GM23338 (cell line): ENCODE data around the gene AMBP.

Source experiments
- CREB1 ChIP-seq: fragments of 250-450 bp; sonication (Bioruptor Pico); IDR thresholded peaks from 2 replicates; pipeline ENCODE4 v1.5.0; 2020; ENCODE audit warnings: low read depth, mild to moderate bottlenecking, moderate library complexity
- ETS1 ChIP-seq: IDR thresholded peaks from 2 replicates; pipeline ENCODE4 v1.6.1; 2016; ENCODE audit warnings: antibody characterized with exemption
- EZH2 ChIP-seq: fragments of 200-600 bp; sonication (generic); IDR thresholded peaks from one replicate; pipeline ENCODE4 v1.8.0; 2017; ENCODE audit warnings: antibody characterized with exemption, mild to moderate bottlenecking, low read depth; ENCODE audit not compliant: unreplicated experiment
- EZH2phosphoT487 ChIP-seq: fragments of 200-600 bp; sonication (generic); IDR thresholded peaks from one replicate; pipeline ENCODE4 v1.8.1; 2018; ENCODE audit warnings: antibody characterized with exemption; ENCODE audit not compliant: unreplicated experiment
- JUNB ChIP-seq: IDR thresholded peaks from one replicate; pipeline ENCODE4 v1.6.1; 2016; ENCODE audit warnings: antibody characterized with exemption; ENCODE audit not compliant: unreplicated experiment
- NANOG ChIP-seq: IDR thresholded peaks from 2 replicates; pipeline ENCODE4 v1.6.1; 2016; ENCODE audit warnings: antibody characterized with exemption, borderline replicate concordance
- POLR2AphosphoS5 ChIP-seq: IDR thresholded peaks from 2 replicates; pipeline ENCODE4 v1.6.1; 2016; ENCODE audit warnings: antibody characterized with exemption, low read depth
- STAT1 ChIP-seq: IDR thresholded peaks from one replicate; pipeline ENCODE4 v1.6.1; 2016; ENCODE audit warnings: antibody characterized with exemption; ENCODE audit not compliant: unreplicated experiment
- ZNF114 ChIP-seq: fragments of 250-450 bp; sonication (Bioruptor Pico); IDR thresholded peaks from 2 replicates; pipeline ENCODE4 v1.5.0; 2020; ENCODE audit warnings: mild to moderate bottlenecking, moderate library complexity
- ZNF331 ChIP-seq: fragments of 250-450 bp; sonication (Bioruptor Pico); IDR thresholded peaks from 2 replicates; pipeline ENCODE4 v1.5.0; 2020; ENCODE audit warnings: low read depth, mild to moderate bottlenecking, moderate library complexity
- ZNF462 ChIP-seq: fragments of 250-450 bp; sonication (Bioruptor Pico); IDR thresholded peaks from 2 replicates; pipeline ENCODE4 v1.5.0; 2020; ENCODE audit warnings: mild to moderate bottlenecking, moderate library complexity
- TF ChIP-seq, protein P1 (sequence below), 2 experiments: fragments of 200-600 bp in 1 of 2; sonication (generic) in 1 of 2; conservative IDR thresholded peaks; 2 replicates each; pipeline versions ENCODE4 v1.5.1 to v1.6.1; 2016 to 2017; ENCODE audit warnings: antibody characterized with exemption in 2 of 2, low read depth in 2 of 2, mild to moderate bottlenecking in 2 of 2, moderate library complexity in 1 of 2
- TF ChIP-seq, protein P2 (sequence below): IDR thresholded peaks from one replicate; pipeline ENCODE4 v1.6.1; 2018; ENCODE audit warnings: antibody characterized with exemption; ENCODE audit not compliant: unreplicated experiment

DNA sequence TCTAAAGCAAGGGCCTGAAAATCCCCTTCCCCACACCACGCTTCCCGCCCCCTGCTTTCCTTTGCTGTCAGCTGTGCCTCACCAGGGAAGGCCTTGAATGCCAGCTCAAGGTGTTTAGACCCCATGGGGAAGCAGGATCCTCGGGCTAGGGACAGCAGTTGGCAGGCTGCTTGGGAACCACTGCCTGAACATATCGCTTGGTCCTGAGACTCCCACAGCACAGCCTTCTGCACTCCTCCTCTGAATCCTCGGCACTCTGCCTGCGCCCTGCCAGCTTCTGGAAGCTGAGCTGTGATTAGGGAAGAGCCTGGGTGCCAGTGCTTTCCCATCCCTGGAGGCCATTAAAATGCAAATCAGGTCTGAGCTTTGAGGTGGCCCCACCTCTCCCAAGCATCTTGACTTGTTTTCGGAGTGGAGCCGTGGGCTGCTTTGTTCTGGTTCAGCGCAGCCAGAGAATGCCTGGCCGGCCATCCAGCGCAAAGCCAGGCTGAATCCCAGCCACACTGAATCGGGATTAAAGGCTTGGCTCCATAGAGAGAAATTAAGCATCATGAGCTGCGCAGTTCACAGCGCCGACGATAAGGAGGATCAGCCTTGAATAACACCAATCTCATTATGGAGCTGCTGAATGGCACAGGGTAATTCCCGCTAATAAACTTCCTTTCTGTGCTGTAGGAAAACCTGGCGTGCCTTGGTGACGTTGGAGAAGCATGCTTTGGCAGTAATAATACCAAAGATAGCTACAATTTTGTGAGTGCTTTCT lies 40.0 kb downstream of the AMBP start:
- TF ChIP-seq, protein P1, sequence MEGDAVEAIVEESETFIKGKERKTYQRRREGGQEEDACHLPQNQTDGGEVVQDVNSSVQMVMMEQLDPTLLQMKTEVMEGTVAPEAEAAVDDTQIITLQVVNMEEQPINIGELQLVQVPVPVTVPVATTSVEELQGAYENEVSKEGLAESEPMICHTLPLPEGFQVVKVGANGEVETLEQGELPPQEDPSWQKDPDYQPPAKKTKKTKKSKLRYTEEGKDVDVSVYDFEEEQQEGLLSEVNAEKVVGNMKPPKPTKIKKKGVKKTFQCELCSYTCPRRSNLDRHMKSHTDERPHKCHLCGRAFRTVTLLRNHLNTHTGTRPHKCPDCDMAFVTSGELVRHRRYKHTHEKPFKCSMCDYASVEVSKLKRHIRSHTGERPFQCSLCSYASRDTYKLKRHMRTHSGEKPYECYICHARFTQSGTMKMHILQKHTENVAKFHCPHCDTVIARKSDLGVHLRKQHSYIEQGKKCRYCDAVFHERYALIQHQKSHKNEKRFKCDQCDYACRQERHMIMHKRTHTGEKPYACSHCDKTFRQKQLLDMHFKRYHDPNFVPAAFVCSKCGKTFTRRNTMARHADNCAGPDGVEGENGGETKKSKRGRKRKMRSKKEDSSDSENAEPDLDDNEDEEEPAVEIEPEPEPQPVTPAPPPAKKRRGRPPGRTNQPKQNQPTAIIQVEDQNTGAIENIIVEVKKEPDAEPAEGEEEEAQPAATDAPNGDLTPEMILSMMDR (conservative IDR thresholded peaks at IDR 0.05; ENCODE audit: low read depth in 2 of 2): no peak
- TF ChIP-seq ZNF331 (CRISPR knock-in tag) (no peak), STAT1 (no peak), EZH2 (no peak), EZH2phosphoT487 (no peak), CREB1 (CRISPR knock-in tag) (no peak), POLR2AphosphoS5 (no peak), ZNF462 (no peak), ZNF114 (CRISPR knock-in tag) (no peak), JUNB (no peak), NANOG (no peak), ETS1 (no peak)
- TF ChIP-seq, protein P2, sequence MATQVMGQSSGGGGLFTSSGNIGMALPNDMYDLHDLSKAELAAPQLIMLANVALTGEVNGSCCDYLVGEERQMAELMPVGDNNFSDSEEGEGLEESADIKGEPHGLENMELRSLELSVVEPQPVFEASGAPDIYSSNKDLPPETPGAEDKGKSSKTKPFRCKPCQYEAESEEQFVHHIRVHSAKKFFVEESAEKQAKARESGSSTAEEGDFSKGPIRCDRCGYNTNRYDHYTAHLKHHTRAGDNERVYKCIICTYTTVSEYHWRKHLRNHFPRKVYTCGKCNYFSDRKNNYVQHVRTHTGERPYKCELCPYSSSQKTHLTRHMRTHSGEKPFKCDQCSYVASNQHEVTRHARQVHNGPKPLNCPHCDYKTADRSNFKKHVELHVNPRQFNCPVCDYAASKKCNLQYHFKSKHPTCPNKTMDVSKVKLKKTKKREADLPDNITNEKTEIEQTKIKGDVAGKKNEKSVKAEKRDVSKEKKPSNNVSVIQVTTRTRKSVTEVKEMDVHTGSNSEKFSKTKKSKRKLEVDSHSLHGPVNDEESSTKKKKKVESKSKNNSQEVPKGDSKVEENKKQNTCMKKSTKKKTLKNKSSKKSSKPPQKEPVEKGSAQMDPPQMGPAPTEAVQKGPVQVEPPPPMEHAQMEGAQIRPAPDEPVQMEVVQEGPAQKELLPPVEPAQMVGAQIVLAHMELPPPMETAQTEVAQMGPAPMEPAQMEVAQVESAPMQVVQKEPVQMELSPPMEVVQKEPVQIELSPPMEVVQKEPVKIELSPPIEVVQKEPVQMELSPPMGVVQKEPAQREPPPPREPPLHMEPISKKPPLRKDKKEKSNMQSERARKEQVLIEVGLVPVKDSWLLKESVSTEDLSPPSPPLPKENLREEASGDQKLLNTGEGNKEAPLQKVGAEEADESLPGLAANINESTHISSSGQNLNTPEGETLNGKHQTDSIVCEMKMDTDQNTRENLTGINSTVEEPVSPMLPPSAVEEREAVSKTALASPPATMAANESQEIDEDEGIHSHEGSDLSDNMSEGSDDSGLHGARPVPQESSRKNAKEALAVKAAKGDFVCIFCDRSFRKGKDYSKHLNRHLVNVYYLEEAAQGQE: no peak
